HEK293T (cell line): Measurements from ENCODE around the gene IFT27.

ENCODE experiments used
- ARNT ChIP-seq: fragments of 450-650 bp; IDR thresholded peaks from 2 replicates; pipeline ENCODE4 v1.6.1; 2017; ENCODE audit warnings: mild to moderate bottlenecking
- CTBP1 ChIP-seq: fragments of 450-650 bp; IDR thresholded peaks from 2 replicates; pipeline ENCODE4 v1.6.1; 2016; ENCODE audit warnings: borderline replicate concordance
- ELF4 ChIP-seq: fragments of 450-650 bp; IDR thresholded peaks from 2 replicates; pipeline ENCODE4 v1.6.1; 2017; ENCODE audit warnings: antibody characterized with exemption
- FOXA1 ChIP-seq: fragments of 450-650 bp; IDR thresholded peaks from 2 replicates; pipeline ENCODE4 v1.6.1; 2016; ENCODE audit warnings: mild to moderate bottlenecking
- FOXK2 ChIP-seq: fragments of 450-650 bp; IDR thresholded peaks from 2 replicates; pipeline ENCODE4 v1.6.1; 2016; ENCODE audit warnings: mild to moderate bottlenecking
- FOXM1 ChIP-seq: fragments of 450-650 bp; IDR thresholded peaks from 2 replicates; pipeline ENCODE4 v1.6.1; 2017; ENCODE audit warnings: mild to moderate bottlenecking, borderline replicate concordance
- LEF1 ChIP-seq: fragments of 450-650 bp; IDR thresholded peaks from 2 replicates; pipeline ENCODE4 v1.6.1; 2017; ENCODE audit warnings: mild to moderate bottlenecking, borderline replicate concordance
- NFRKB ChIP-seq: fragments of 450-650 bp; IDR thresholded peaks from 2 replicates; pipeline ENCODE4 v1.6.1; 2016; ENCODE audit warnings: mild to moderate bottlenecking, moderate library complexity
- SP1 ChIP-seq: fragments of 450-650 bp; IDR thresholded peaks from 2 replicates; pipeline ENCODE4 v1.6.1; 2017

DNA sequence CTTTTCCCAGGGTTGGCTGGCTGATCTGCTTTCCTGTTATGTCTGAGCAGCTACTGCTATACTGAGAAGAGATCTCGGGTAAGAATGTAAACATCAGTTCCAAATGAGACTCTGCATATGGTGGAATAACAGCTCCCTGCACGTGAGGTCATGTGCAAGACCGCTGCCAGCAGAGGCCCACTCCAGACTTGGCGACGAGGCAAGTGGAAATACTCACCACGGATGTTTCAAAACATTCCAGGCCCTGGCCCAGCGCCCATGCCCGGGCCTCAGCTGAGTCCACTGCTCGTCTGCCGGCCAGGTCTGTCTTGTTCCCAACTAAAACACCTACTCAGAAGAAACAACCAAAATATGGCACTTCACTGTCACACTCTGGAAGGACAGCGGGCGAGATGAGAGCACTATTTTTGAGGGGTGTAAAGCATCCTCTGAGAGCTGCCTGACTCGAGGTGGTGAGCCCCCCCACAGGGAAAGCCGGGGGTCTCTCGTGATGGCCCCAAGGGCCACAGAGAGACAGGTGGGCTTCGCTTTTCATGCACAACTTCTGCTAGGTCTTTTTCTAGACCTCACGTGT is 13.1 kb downstream of the IFT27 start:
- TF ChIP-seq FOXM1 (no peak), ELF4 (no peak), FOXA1 (no peak), SP1 (no peak), NFRKB (no peak), CTBP1 (no peak), LEF1 (no peak), ARNT (no peak), FOXK2 (no peak)
